Astrocyte (in vitro differentiated cells and primary cell): ENCODE results near the gene ENKUR. TPM values are rescaled to one million over a fixed set of nuclear protein-coding genes. Genes with fewer than 3 reads are reported as not detected.
A peak's percentile ranks its signal among the peaks of the same experiment; 100 is the strongest.

Experiments used
- DNase-seq: peaks from one replicate; pipeline ENCODE4 v3.0.0-alpha.2; 2010; ENCODE audit warnings: low read depth
- FAIRE-seq: peaks from 2 replicates; lab custom pipeline; 2011; peaks lifted over from hg19 to GRCh38; lab: Jason Lieb, UNC
- H2AFZ ChIP-seq: 2 replicates; pipeline ENCODE4 v1.6.0; 2012; ENCODE audit warnings: low read depth, low read length, inconsistent platforms
- H3K27ac ChIP-seq: 2 replicates; pipeline ENCODE4 v1.5.1; 2011; ENCODE audit warnings: low read depth, low read length, inconsistent platforms
- H3K27me3 ChIP-seq: 2 replicates; pipeline ENCODE4 v1.6.0; 2011; ENCODE audit warnings: low read length, inconsistent platforms; ENCODE audit not compliant: insufficient read depth
- H3K36me3 ChIP-seq: 2 replicates; pipeline ENCODE4 v1.5.1; 2011; ENCODE audit warnings: low read length, inconsistent platforms; ENCODE audit not compliant: insufficient read depth
- H3K4me1 ChIP-seq: 2 replicates; pipeline ENCODE4 v1.5.1; 2011; ENCODE audit warnings: low read length, inconsistent platforms; ENCODE audit not compliant: insufficient read depth
- H3K4me2 ChIP-seq: 2 replicates; pipeline ENCODE4 v1.6.0; 2012; ENCODE audit warnings: low read length, inconsistent platforms
- H3K4me3 ChIP-seq: 2 replicates; pipeline ENCODE4 v1.5.1; 2011; ENCODE audit warnings: low read depth, mild to moderate bottlenecking, low read length, inconsistent platforms; ENCODE audit not compliant: insufficient read depth
- H3K79me2 ChIP-seq: 2 replicates; pipeline ENCODE4 v1.6.0; 2012; ENCODE audit warnings: mild to moderate bottlenecking, low read length, inconsistent platforms; ENCODE audit not compliant: insufficient read depth
- H3K9ac ChIP-seq: 2 replicates; pipeline ENCODE4 v1.6.0; 2012; ENCODE audit warnings: mild to moderate bottlenecking, low read length, inconsistent platforms
- H3K9me3 ChIP-seq: 2 replicates; pipeline ENCODE4 v1.5.1; 2012; ENCODE audit warnings: low read depth, mild to moderate bottlenecking, low read length, inconsistent platforms; ENCODE audit not compliant: insufficient read depth
- H4K20me1 ChIP-seq: 2 replicates; pipeline ENCODE4 v1.6.0; 2012; ENCODE audit warnings: low read length, inconsistent platforms; ENCODE audit not compliant: insufficient read depth
- H3K27ac Mint-ChIP-seq: one replicate; pipeline ENCODE4 v1.8.0; 2021; ENCODE audit warnings: mild to moderate bottlenecking, mixed read lengths; ENCODE audit not compliant: unreplicated experiment
- H3K27me3 Mint-ChIP-seq: one replicate; pipeline ENCODE4 v1.8.0; 2021; ENCODE audit warnings: low read depth, mixed read lengths; ENCODE audit not compliant: unreplicated experiment
- H3K36me3 Mint-ChIP-seq: one replicate; pipeline ENCODE4 v1.8.0; 2021; ENCODE audit warnings: low read depth, mixed read lengths; ENCODE audit not compliant: unreplicated experiment
- H3K4me1 Mint-ChIP-seq: one replicate; pipeline ENCODE4 v1.8.0; 2021; ENCODE audit warnings: low read depth, mixed read lengths; ENCODE audit not compliant: unreplicated experiment
- H3K4me3 Mint-ChIP-seq: one replicate; pipeline ENCODE4 v1.8.0; 2021; ENCODE audit warnings: mild to moderate bottlenecking, moderate library complexity, mixed read lengths; ENCODE audit not compliant: unreplicated experiment
- H3K9me3 Mint-ChIP-seq: one replicate; pipeline ENCODE4 v1.8.0; 2021; ENCODE audit warnings: mild to moderate bottlenecking, mixed read lengths; ENCODE audit not compliant: unreplicated experiment
- EZH2 ChIP-seq: IDR thresholded peaks from 2 replicates; pipeline ENCODE4 v1.6.1; 2012; ENCODE audit warnings: mild to moderate bottlenecking, low read length, inconsistent platforms; ENCODE audit not compliant: insufficient read depth
- total RNA-seq: library from RNA; stranded (reverse); gene quantifications from 2 replicates; pipeline ENCODE4 v1.2.1, GENCODE V29; 2021
- TF ChIP-seq, protein P1 (sequence below): IDR thresholded peaks from 2 replicates; pipeline ENCODE4 v1.5.1; 2011; ENCODE audit warnings: low read depth, mild to moderate bottlenecking, inconsistent platforms, low read length, moderate library complexity; ENCODE audit not compliant: insufficient read depth

ENKUR gene
- total RNA-seq, 1 donor from 2014 or later = 0.34 TPM

DNA sequence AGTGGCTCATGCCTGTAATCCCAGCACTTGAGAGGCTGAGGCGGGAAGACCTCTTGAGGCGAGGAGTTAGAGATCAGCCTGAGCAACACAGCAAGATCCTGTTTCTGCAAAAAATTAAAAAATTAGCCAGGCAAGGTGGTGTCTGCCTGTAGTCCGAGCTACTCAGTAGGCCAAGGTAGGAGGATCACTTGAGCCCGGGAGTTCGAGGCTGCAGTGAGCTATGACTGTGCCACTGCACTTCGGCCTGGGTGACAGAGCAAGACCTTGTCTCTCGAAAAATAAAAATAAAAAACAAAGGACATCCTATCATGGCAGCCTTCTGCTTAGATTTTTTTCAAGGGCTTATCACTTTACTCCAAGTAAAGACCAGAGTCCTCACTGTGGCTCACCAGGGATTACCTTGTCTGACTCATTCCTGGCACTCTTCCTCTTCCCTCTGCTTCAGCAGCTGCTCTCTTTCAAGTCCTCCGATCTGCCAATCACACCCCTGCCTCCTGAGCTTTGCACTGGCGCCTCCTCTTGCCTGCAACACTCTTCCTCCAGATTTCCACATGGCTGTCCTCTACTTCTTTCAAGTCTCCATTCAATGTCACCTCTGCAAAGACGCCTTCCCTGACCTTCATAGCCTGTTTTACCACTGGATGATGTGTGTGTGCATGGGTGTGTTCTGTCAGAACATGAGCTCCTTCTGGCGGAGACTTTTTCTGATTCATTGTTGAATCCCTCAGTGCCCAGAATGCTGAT lies 71.3 kb downstream of the ENKUR start:
- Histone ChIP-seq H3K79me2 (no peaks in the 10 kb centered on the region), H3K4me3 (no peak overlapping the region), H3K9me3 (no peaks in the 10 kb centered on the region), H3K4me2 (peak overlapping the region; percentile 16), H2AFZ (peak overlapping the region; percentile 12), H3K27me3 (no peaks in the 10 kb centered on the region), H3K9ac (no peak overlapping the region), H3K27ac (no peak overlapping the region), H3K4me1 (peaks cover 13% of the 10 kb centered on the region), H4K20me1 (no peaks in the 10 kb centered on the region), H3K36me3 (no peaks in the 10 kb centered on the region)
- no peak for TF ChIP-seq EZH2
- TF ChIP-seq, protein P1, sequence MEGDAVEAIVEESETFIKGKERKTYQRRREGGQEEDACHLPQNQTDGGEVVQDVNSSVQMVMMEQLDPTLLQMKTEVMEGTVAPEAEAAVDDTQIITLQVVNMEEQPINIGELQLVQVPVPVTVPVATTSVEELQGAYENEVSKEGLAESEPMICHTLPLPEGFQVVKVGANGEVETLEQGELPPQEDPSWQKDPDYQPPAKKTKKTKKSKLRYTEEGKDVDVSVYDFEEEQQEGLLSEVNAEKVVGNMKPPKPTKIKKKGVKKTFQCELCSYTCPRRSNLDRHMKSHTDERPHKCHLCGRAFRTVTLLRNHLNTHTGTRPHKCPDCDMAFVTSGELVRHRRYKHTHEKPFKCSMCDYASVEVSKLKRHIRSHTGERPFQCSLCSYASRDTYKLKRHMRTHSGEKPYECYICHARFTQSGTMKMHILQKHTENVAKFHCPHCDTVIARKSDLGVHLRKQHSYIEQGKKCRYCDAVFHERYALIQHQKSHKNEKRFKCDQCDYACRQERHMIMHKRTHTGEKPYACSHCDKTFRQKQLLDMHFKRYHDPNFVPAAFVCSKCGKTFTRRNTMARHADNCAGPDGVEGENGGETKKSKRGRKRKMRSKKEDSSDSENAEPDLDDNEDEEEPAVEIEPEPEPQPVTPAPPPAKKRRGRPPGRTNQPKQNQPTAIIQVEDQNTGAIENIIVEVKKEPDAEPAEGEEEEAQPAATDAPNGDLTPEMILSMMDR = no peak
- H3K9me3 Mint-ChIP-seq = peaks cover 3% of the 10 kb centered on the region
- DNase-seq (peak; percentile 87), FAIRE-seq (no peak)
- H3K36me3 Mint-ChIP-seq = no peaks in the 10 kb centered on the region
- no peaks in the 10 kb centered on the region for H3K27me3 Mint-ChIP-seq
- H3K4me1 Mint-ChIP-seq = peaks cover 6% of the 10 kb centered on the region
- H3K4me3 Mint-ChIP-seq = no peak overlapping the region
- H3K27ac Mint-ChIP-seq = no peak overlapping the region

DNA sequence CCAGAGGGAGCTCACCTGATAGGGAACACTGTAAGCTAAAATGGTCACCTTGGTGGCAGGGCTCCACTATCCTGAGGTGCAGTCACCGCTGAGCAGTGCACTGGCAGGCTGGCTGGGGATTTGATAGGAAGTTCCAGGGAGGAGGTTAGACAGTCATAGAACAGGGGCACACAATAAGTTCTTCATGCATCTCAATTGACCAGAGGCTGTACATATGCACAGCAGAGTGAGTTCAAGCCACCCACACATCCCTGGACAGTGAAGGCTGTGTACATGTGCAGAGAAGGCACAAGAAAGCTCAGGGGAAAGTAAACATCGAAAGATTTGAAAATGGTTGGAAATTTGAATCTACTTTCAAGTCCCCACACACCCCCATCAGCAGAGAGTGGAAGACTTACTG lies 77.4 kb downstream of the ENKUR start:
- Mint-ChIP-seq H3K36me3 (peaks cover 3% of the 10 kb centered on the region), H3K27me3 (no peaks in the 10 kb centered on the region), H3K27ac (no peak overlapping the region), H3K4me1 (peaks cover 2% of the 10 kb centered on the region), H3K9me3 (no peaks in the 10 kb centered on the region), H3K4me3 (no peak overlapping the region)
- FAIRE-seq (no peak), DNase-seq (no peak)
- TF ChIP-seq, protein P1 = no peak
- no peak for TF ChIP-seq EZH2
- Histone ChIP-seq H3K4me3 (no peak overlapping the region), H3K9me3 (no peaks in the 10 kb centered on the region), H3K4me2 (no peak overlapping the region), H3K27me3 (no peaks in the 10 kb centered on the region), H4K20me1 (no peaks in the 10 kb centered on the region), H3K4me1 (no peaks in the 10 kb centered on the region), H2AFZ (no peak overlapping the region), H3K9ac (no peak overlapping the region), H3K36me3 (no peaks in the 10 kb centered on the region), H3K27ac (no peak overlapping the region), H3K79me2 (no peaks in the 10 kb centered on the region)

DNA sequence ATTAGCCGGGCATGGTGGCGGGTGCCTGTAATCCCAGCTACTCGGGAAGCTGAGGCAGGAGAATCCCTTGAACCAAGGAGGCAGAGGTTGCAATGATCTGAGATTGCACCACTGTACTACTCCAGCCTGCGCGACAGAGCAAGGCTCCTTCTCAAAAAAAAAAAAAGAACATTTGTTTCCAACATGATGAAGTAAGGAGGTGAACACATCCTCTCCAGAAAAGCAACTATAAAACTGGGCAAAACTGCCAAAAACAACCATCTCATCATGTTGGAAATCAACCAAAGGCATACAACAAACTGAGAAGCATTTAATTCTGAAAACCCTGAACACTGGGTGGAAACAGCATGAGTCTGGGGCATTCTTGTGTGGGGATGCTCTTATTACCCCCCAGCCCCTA lies 77.9 kb downstream of the ENKUR start:
- Mint-ChIP-seq H3K27me3 (no peaks in the 10 kb centered on the region), H3K4me3 (no peak overlapping the region), H3K4me1 (peaks cover 2% of the 10 kb centered on the region), H3K36me3 (peaks cover 3% of the 10 kb centered on the region), H3K27ac (no peak overlapping the region), H3K9me3 (no peaks in the 10 kb centered on the region)
- Histone ChIP-seq H2AFZ (no peak overlapping the region), H3K27ac (no peak overlapping the region), H3K79me2 (no peaks in the 10 kb centered on the region), H3K9me3 (no peaks in the 10 kb centered on the region), H3K4me3 (no peak overlapping the region), H4K20me1 (no peaks in the 10 kb centered on the region), H3K27me3 (no peaks in the 10 kb centered on the region), H3K36me3 (no peaks in the 10 kb centered on the region), H3K9ac (no peak overlapping the region), H3K4me2 (no peak overlapping the region), H3K4me1 (no peaks in the 10 kb centered on the region)
- TF ChIP-seq EZH2 = no peak
- TF ChIP-seq, protein P1 = no peak
- FAIRE-seq (no peak), DNase-seq (no peak)
